ENCODE data around the gene STOML1. TPM values are rescaled to one million over a fixed set of nuclear protein-coding genes. Genes with fewer than 3 reads are reported as not detected.
"Not testable (repeated sequence)": the region's sequence is repeated elsewhere in the genome, so short reads cannot be mapped to it uniquely, and the experiment has no call there.

Gene STOML1
- total RNA-seq, 1 donor from 2014 or later, result 23.4 TPM

DNA sequence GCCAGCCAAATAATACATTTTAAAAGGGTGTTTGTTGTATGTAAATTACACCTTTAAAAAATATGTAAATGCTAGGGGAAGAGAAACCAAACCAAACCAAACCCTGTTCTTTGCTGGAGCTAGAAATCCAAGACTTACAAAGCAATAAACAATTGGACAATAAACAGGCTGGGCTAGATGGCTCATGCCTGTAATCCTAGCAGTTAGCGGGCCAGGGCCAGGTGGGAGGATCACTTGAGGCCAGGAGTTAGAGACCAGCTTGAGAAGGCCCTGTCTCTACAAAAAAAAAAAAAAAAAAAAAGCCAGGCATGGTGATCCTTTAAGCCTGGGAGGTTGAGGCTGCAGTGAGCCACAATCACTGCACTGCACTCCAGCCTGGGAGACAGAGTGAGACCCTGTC lies 12.5 kb downstream of the STOML1 start:
- intact Hi-C loops (cut with DNase I), result no loop called here
- Histone ChIP-seq H3K4me1 (peaks cover 38% of the 10 kb centered on the region), H3K9me3 (no peaks in the 10 kb centered on the region), H3K4me3 (no peak overlapping the region), H3K27me3 (peaks cover 4% of the 10 kb centered on the region), H3K27ac (no peak overlapping the region), H3K36me3 (no peaks in the 10 kb centered on the region)
- TF ChIP-seq, protein P1, sequence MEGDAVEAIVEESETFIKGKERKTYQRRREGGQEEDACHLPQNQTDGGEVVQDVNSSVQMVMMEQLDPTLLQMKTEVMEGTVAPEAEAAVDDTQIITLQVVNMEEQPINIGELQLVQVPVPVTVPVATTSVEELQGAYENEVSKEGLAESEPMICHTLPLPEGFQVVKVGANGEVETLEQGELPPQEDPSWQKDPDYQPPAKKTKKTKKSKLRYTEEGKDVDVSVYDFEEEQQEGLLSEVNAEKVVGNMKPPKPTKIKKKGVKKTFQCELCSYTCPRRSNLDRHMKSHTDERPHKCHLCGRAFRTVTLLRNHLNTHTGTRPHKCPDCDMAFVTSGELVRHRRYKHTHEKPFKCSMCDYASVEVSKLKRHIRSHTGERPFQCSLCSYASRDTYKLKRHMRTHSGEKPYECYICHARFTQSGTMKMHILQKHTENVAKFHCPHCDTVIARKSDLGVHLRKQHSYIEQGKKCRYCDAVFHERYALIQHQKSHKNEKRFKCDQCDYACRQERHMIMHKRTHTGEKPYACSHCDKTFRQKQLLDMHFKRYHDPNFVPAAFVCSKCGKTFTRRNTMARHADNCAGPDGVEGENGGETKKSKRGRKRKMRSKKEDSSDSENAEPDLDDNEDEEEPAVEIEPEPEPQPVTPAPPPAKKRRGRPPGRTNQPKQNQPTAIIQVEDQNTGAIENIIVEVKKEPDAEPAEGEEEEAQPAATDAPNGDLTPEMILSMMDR (IDR thresholded peaks at IDR 0.05), result no peak
- DNase-seq (no peak), ATAC-seq (no peak)

DNA sequence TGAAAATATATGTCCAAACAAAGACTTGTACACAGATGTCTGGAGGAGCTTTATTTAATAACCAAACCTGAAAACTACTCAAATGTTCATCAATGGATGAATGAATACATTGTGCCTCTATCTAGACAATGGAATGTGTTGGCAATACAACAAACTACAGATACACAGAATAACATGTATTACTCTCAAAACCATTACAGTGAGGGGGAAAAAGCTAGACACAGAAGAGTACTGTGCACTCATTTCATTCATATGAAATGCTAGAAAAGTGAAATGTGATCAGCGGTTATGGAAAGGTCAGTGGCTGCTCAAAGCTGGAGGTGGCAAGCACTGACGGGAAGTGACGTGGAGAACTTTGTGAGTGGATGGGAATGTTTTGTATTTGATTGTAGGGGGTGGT lies 13.2 kb downstream of the STOML1 start:
- intact Hi-C loops (cut with DNase I), result no loop called here
- no peak overlapping the region for H3K27ac ChIP-seq
- ATAC-seq, result no peak
- peaks cover 31% of the 10 kb centered on the region for H3K4me1 ChIP-seq
- no peak for DNase-seq
- TF ChIP-seq, protein P1 (IDR thresholded peaks at IDR 0.05), result no peak
- no peaks in the 10 kb centered on the region for H3K36me3 ChIP-seq
- H3K27me3 ChIP-seq, result peaks cover 5% of the 10 kb centered on the region
- H3K4me3 ChIP-seq, result no peak overlapping the region
- no peaks in the 10 kb centered on the region for H3K9me3 ChIP-seq

DNA sequence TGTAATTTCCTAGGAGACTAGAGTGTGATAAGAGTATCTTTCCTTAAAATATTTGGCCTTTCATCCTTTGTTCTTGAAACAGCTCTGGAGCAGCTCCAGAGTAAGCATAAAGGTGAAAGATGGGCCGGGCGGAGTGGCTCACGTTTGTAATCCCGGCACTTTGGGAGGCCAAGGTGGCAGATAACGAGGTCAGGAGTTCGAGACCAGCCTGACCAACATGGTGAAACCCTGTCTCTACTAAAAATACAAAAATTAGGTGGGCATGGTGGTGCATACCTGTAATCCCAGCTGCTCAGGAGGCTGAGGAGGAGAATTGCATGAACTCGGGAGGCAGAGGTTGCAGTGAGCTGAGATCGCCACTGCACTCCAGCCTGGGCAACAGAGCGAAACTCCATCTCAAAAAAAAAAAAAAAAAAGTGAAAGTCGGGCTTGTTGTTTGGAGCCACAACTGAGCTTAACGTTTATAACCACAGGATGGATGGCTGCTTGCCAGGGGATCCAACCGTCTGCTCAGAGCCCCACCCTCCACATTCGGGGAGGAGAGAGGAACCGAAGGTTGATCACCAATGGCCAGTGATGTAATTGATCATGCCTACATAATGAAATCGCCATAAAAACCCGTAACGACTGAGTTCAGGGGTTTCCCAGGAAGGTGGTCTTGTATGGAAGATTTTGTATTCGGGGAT lies 16.5 kb downstream of the STOML1 start:
- H3K36me3 ChIP-seq; H3K4me3 ChIP-seq; ATAC-seq; intact Hi-C loops (cut with DNase I); H3K9me3 ChIP-seq; H3K27ac ChIP-seq; H3K27me3 ChIP-seq; H3K4me1 ChIP-seq: not testable (repeated sequence)
- DNase-seq, result peak; percentile 23

DNA sequence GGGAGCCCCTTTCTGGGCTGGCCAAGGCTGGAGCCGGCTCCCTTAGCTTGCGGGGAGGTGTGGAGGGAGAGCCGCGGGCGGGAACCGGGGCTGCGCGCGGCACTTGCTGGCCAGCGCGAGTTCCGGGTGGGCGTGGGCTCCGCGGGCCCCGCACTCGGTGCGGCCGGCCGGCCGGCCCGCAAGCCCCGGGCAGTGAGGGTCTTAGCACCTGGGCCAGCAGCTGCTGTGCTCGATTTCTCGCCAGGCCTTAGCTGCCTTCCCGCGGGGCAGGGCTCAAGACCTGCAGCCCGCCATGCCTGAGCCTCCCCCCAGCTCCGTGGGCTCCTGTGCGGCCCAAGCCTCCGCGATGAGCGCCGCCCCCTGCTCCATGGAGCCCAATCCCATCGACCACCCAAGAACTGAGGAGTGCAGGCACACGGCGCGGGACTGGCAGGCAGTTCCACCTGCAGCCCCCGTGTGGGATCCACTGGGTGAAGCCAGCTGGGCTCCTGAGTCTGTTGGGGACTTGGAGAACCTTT lies 18.4 kb downstream of the STOML1 start:
- H3K27ac ChIP-seq; H3K27me3 ChIP-seq; H3K9me3 ChIP-seq; H3K36me3 ChIP-seq; ATAC-seq; H3K4me1 ChIP-seq; H3K4me3 ChIP-seq; intact Hi-C loops (cut with DNase I): not testable (repeated sequence)
- peak; percentile 43 for DNase-seq

DNA sequence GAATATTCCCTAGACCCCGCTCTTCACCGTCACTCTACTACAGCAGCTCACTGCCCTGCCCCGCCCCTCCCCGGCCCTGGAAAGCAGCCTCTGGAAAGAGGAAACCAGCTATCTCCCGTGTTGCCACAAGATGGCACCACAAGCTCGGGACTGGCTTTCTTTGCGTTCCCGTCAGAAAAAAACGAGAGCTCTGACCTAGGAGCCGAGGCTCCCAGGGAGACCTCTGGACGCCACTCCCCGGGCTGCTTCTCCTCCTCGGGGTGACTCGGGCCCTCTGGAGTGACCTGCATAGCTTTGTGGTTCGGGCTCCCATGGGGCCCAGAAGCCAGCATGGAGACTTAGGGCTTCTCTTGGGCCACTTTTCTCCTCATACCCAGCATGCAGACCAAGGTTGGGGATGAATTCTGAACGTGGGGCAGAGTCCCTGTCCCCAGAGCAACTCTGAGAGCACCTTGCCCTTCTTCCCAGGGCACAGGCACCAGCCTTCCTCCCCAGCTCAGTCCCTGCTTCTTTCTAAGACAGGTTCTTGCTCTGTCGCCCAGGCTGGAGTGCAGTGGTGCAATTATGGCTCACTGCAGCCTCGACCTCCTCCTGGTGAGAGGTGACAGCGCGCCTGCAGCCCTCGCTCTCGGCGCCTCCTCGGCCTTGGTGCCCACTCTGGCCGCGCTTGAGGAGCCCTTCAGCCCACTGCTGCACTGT lies 19.0 kb downstream of the STOML1 start:
- no peaks in the 10 kb centered on the region for H3K36me3 ChIP-seq
- intact Hi-C loops (cut with DNase I), result no loop called here
- H3K4me3 ChIP-seq, result peak overlapping the region; percentile 19
- no peaks in the 10 kb centered on the region for H3K9me3 ChIP-seq
- TF ChIP-seq, protein P1 (IDR thresholded peaks at IDR 0.05), result peak; percentile 81
- H3K4me1 ChIP-seq, result peaks cover 8% of the 10 kb centered on the region
- DNase-seq (peak; percentile 88), ATAC-seq (peak; percentile 98)
- H3K27ac ChIP-seq, result no peak overlapping the region
- peaks cover 5% of the 10 kb centered on the region for H3K27me3 ChIP-seq

DNA sequence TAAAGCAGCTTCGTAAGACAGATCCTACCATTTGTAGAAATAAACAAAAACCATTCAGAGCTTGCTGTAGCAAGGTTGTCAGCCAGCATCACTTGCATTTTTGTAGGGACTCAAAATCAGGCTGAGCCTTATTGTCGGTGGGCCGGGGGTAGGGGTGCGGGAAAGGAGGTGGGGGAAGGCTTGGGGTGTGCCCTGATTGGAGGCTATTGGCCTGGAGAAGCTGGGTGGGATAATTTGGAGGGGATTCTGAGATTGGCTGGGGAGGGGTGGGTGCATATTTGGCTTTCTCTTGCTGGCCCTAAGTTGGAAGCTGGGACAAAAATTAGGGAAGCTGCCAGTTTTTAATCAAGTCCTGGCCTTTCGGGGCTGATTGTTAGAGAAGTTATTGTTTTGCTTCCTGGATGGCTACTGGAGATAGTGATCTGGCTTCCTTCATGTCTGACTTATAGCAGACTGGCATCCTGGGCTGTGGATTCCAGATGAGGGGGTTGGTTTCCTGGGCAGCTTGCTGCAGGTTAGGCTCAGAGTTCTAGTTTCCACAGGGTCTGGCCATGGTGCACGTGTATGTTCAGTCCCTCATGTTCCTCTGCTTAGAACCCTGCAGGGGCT lies 22.8 kb downstream of the STOML1 start:
- Histone ChIP-seq H3K4me1 (peaks cover 17% of the 10 kb centered on the region), H3K27me3 (no peaks in the 10 kb centered on the region), H3K9me3 (no peaks in the 10 kb centered on the region), H3K4me3 (no peak overlapping the region), H3K36me3 (no peaks in the 10 kb centered on the region), H3K27ac (no peak overlapping the region)
- TF ChIP-seq, protein P1 (IDR thresholded peaks at IDR 0.05), result no peak
- peak; percentile 31 for DNase-seq
- no peak for ATAC-seq
- intact Hi-C loops (cut with DNase I), result no loop called here
